ENCODE measurements around the gene SYT3. TPM values are rescaled to one million over a fixed set of nuclear protein-coding genes. Genes with fewer than 3 reads are reported as not detected.

Gene SYT3
- total RNA-seq, 4 donors from 2014 or later: 1.2 TPM; not detected in 3

DNA sequence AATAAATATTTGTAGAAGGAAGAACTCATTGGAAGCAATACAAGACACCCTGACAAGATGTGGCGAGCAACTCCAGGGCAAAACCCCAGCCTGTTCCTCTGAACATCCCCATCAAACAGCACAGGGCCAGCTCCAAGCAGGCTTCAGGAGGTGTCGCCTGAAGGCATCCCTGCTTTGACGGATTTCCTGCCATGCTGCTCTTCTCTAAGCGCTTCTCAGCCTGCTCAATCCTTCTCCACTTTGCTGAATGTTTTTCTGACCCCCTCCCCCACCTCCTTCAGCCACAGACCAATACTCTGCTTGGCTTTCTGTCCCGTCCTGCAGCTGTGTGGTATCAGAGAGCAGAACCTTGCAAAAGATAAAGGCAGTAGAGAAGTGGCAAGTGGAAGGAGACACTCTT lies 38.0 kb upstream of the SYT3 start:
- H3K36me3 ChIP-seq: no peaks in the 10 kb centered on the region
- H3K27me3 ChIP-seq: no peaks in the 10 kb centered on the region
- no peak for TF ChIP-seq POLR2A (IDR thresholded peaks at IDR 0.05)
- TF ChIP-seq, protein P1, sequence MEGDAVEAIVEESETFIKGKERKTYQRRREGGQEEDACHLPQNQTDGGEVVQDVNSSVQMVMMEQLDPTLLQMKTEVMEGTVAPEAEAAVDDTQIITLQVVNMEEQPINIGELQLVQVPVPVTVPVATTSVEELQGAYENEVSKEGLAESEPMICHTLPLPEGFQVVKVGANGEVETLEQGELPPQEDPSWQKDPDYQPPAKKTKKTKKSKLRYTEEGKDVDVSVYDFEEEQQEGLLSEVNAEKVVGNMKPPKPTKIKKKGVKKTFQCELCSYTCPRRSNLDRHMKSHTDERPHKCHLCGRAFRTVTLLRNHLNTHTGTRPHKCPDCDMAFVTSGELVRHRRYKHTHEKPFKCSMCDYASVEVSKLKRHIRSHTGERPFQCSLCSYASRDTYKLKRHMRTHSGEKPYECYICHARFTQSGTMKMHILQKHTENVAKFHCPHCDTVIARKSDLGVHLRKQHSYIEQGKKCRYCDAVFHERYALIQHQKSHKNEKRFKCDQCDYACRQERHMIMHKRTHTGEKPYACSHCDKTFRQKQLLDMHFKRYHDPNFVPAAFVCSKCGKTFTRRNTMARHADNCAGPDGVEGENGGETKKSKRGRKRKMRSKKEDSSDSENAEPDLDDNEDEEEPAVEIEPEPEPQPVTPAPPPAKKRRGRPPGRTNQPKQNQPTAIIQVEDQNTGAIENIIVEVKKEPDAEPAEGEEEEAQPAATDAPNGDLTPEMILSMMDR (IDR thresholded peaks at IDR 0.05): no peak
- no peak overlapping the region for H3K4me3 ChIP-seq
- peaks cover 0 to 3% (median 0%) of the 10 kb centered on the region in 4 donors for H3K9me3 ChIP-seq
- no peak for DNase-seq
- H3K27ac ChIP-seq: no peak overlapping the region
- H3K4me1 ChIP-seq: peaks cover 0 to 5% (median 0%) of the 10 kb centered on the region in 4 donors

DNA sequence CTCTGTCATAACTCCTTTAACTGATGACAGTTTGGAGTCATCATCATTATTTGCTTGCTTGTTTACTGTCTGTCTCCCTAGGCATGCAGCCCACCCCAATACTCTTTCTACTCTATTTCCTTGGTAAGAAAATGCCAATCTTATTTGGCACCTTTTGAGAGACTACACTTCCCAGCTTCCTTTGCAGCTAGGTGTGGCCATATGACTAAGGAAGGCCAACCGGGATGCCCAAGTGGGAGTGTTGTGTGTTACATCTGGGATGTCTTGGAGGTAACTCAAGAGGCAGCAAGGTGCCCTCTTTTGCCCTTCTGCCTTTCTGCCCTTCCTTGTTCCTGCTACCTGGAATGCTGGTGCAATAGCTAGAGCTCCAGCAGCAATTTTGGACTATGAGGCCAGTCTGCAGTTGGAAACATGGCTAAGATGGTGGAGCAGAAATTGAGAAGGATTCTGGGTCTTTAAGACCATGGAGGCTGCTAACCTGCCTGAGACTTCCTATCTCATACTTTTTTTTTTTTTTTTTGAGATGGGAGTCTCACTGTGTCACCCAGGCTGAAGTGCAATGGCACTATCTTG lies 37.0 kb upstream of the SYT3 start:
- Histone ChIP-seq H3K27ac (no peak overlapping the region), H3K4me3 (no peak overlapping the region), H3K36me3 (no peaks in the 10 kb centered on the region), H3K9me3 (peaks cover 0 to 3% (median 0%) of the 10 kb centered on the region in 4 donors), H3K4me1 (peaks cover 0 to 5% (median 0%) of the 10 kb centered on the region in 4 donors), H3K27me3 (no peaks in the 10 kb centered on the region)
- DNase-seq: no peak
- TF ChIP-seq, protein P1 (IDR thresholded peaks at IDR 0.05): no peak
- TF ChIP-seq POLR2A (IDR thresholded peaks at IDR 0.05): no peak

DNA sequence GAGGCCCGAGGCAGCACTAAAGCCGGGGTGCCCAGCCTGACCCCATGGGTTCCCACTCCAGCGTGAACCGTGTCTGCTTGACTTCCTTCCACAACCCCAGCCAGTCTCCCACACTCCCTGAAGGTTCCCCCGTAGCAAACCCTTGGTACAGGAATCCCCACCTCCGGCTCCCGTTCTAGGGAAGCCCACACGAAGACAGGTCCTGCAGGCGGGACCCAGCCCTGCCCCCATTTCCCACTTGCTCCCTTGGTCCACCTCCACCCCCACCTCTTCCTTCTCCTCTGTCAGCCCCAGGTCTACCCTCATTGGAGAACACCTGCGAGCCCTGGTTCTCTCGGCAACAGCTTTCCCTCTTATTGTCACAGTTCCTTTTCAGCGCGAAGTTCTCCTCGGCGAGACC lies 33.4 kb upstream of the SYT3 start:
- Histone ChIP-seq H3K9me3 (peaks cover 0 to 3% (median 0%) of the 10 kb centered on the region in 4 donors), H3K27ac (no peak overlapping the region), H3K27me3 (peaks cover 0 to 16% of the 10 kb centered on the region in 2 donors), H3K4me1 (peaks cover 0 to 1% (median 0%) of the 10 kb centered on the region in 4 donors), H3K4me3 (no peak overlapping the region), H3K36me3 (no peaks in the 10 kb centered on the region)
- no peak for TF ChIP-seq POLR2A (IDR thresholded peaks at IDR 0.05)
- TF ChIP-seq, protein P1 (IDR thresholded peaks at IDR 0.05): no peak
- no peak for DNase-seq

DNA sequence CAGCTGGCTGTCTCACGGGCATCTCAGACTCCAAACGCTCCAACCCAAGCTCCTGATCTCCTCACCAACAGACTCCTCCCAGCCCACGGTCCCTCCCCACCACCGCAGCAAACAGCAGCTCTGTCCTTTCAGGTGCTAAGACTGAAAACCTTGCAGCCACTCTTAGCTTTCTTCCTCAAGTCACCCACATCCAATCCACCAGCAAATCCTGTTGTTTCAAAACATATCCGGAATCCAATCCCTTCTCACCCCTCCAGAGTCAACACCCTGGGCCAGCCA lies 30.4 kb upstream of the SYT3 start:
- H3K9me3 ChIP-seq: no peaks in the 10 kb centered on the region
- H3K27ac ChIP-seq: no peak overlapping the region
- TF ChIP-seq POLR2A (IDR thresholded peaks at IDR 0.05): no peak
- TF ChIP-seq, protein P1 (IDR thresholded peaks at IDR 0.05): no peak
- H3K4me3 ChIP-seq: no peak overlapping the region
- H3K27me3 ChIP-seq: peaks cover 0 to 37% of the 10 kb centered on the region in 2 donors
- peaks cover 0 to 8% (median 0%) of the 10 kb centered on the region in 4 donors for H3K4me1 ChIP-seq
- no peaks in the 10 kb centered on the region for H3K36me3 ChIP-seq
- DNase-seq: no peak

DNA sequence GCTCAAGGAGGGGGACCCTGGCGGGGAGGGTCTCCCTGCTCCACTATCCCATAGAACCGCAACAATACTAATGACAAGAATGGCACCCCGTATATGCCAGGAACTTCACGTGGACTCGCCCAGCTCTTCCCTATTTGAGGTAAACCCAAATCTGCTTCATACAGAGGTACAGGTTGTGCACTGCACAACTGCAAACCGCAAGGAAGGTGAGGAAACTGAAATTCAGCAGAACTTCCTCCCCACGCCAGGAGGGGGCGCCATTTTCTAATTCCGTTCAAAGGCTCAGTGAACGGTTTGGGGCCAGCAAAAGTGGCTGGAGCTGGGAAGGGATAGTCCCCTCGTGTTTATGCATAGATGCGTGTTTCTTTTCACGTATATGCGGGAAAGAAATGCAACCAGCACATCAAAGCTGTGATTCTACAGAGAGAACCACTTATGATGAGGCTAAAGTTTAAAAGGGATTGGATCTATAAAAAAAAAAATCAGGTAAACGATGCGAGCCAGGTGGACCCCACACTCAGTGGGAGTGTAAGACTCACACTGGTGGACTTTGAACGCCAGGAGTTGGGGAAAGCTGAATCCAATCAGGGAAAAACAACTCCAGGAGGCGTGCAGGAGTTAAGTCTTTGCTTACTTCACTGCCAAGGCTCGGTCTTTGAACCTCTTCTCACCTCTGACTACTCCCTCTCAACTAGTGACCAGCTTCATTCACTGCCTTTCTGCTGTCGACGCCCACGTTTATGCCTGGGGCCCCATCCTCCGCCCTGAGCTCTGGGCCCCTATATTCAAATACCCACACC lies 29.8 kb upstream of the SYT3 start:
- Histone ChIP-seq H3K4me1 (peaks cover 0 to 8% (median 0%) of the 10 kb centered on the region in 4 donors), H3K4me3 (no peak overlapping the region), H3K36me3 (no peaks in the 10 kb centered on the region), H3K27ac (no peak overlapping the region), H3K27me3 (peaks cover 0 to 37% of the 10 kb centered on the region in 2 donors), H3K9me3 (no peaks in the 10 kb centered on the region)
- peak in 1 of 3 donors; percentile 57 for DNase-seq
- no peak for TF ChIP-seq POLR2A (IDR thresholded peaks at IDR 0.05)
- TF ChIP-seq, protein P1 (IDR thresholded peaks at IDR 0.05): peak; percentile 23 to 59 (median 54)

Measured in Peyer's patch (tissue), 4 donors.